Left renal cortex interstitium (tissue), 4 donors: ENCODE data around the gene NMU. TPM values are rescaled to one million over a fixed set of nuclear protein-coding genes. Genes with fewer than 3 reads are reported as not detected.
"Not testable (repeated sequence)": the region's sequence is repeated elsewhere in the genome, so short reads cannot be mapped to it uniquely, and the experiment has no call there.

Experiments used
- DNase-seq, 4 donors: peaks; one replicate each; pipeline ENCODE4 v3.0.0-alpha.2; 2013; ENCODE audit warnings: low read depth in 4 of 4, low spot score in 2 of 4, missing footprints in 1 of 4
- polyA plus RNA-seq, 4 donors: library from polyadenylated mRNA; unstranded; fragments of 120-200 nt; gene quantifications; one replicate each; pipeline ENCODE4 v1.2.1, GENCODE V29; 2013; ENCODE audit not compliant: insufficient read length in 4 of 4

The NMU gene
- 10 to 100 TPM in 2 of 4 donors, 1 to 10 TPM in 2; 9.6 to 15.9 (median 10.6) TPM for polyA plus RNA-seq

DNA sequence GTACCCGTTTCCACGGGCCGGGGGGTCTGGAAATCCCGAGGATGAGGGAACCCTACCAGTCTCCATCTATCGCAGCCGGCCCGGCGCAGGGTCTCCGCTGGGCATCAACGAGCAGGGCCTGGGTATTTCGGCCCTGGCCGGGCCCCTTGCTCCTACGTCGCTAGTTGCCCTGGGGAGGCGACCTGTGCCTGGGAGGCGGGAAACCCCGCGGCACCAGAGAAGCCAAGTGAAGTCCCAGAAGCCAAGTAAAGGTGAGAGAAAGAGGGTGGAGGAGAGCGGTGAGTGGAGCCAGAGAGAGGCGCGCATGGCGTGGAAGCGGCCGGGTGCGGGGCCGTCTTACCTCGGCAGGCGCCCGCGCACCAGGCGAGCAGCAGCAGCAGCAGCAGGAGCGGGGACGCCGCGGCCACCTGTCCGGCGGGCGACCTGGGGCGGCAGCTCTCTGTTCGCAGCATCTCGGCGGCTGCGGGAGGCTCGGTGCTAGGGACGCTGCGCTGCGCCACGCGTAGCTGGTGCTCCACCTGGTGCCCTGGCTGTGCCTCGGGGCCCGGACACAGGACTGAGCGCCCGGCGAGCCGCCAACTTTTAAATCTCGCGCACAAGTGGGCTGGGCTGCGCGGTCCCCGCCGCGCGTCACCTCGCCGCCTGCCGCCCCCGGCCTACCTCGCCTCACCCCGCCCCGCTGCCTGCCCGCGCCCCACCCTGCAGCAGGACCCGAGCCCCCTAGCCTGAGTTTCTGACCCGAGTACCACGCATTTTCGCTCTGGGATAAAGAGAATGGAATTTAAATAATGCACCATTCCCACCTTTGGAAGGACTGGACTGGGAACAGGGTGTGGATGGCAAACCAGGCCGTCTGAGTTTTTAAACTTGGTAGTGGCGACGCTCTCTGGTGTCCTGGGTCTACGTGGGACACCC is at the start of gene NMU:
TSS of gene NMU (minus strand) at position 558 of the 915 bp plus-strand sequence. CDS start at position 452, 106 bp downstream.
- DNase-seq: peak; percentile 9 to 29 (median 22)

DNA sequence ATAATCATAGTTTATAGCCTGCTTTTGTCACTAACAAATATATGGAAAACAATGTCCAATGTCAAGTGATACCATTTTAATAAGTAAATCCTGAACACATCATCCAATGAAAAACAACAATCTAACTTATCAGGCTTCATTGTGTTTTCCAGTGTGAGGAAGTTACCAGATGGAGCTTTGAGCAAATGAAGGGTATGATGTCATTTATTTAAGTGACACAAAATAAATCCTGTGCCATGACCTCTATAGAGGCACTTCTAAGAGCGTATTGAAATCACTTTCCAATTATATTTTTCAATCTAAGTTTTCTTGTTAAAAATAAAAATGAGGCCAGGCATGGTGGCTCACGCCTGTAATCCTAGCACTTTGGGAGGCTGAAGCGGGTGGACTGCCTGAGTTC is 48.2 kb upstream of the NMU start:
- no peak for DNase-seq

DNA sequence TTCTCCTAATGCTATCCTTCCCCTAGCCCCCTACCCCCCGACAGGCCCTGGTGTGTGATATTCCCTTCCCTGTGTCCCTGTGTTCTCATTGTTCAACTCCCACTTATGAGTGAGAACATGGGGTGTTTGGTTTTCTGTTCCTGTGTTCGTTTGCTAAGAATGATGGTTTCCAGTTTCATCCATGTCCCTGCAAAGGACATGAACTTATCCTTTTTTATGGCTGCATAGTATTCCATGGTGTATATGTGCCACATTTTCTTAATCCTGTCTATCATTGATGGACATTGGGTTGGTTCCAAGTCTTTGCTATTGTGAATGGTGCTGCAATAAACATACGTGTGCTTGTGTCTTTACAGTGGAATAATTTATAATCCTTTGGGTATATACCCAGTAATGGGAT is 46.7 kb upstream of the NMU start:
- not testable (repeated sequence) for DNase-seq

- no peak for DNase-seq
These were observed 46.2 kb upstream of the NMU start for GRCh38 chr4:55682295-55682694.

DNA sequence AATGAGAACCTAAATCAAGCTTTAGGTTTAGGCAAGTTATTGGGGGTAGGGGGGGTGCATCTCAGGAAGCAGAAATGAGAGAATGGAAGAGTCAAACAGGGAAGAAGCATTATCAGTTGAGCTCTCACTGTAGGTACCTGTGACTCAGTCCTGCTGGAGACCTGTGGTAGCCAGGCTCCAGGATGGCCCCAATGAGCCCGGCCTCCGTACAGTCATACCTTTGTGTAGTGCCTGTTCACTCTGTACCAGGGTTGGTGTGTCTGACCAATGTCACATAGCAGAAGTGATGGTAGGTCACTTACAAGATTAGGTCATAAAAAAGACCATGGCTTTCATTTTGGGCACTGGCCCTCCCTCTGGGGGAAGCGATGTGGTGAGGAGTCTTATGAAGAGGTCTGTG is 45.3 kb upstream of the NMU start:
- DNase-seq: no peak

- no peak for DNase-seq
These were observed 39.2 kb upstream of the NMU start for GRCh38 chr4:55675196-55675793.

GRCh38 chr4:55673424-55673823 is 37.3 kb upstream of the NMU start:
- no peak for DNase-seq

- no peak for DNase-seq
These were observed 35.6 kb upstream of the NMU start for GRCh38 chr4:55671667-55672066.

DNA sequence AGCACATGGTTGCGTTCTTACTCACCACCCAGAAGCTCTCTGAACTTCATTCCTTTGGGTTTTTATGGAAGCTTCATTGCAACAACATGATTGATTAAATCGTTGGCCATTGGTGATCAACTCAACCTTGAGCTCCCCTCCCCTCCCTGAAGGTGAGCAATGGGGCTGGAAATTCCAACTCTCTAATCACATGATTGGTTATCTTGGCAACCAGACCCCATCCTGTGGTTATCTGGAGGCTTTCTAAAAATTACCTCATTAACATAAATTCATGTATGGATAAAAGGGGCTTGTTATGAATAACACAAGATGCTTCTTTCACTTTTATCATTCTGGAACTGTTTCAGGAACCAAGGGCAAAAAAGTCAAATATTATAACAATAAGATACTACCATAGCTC is 34.6 kb upstream of the NMU start:
- DNase-seq: no peak

DNA sequence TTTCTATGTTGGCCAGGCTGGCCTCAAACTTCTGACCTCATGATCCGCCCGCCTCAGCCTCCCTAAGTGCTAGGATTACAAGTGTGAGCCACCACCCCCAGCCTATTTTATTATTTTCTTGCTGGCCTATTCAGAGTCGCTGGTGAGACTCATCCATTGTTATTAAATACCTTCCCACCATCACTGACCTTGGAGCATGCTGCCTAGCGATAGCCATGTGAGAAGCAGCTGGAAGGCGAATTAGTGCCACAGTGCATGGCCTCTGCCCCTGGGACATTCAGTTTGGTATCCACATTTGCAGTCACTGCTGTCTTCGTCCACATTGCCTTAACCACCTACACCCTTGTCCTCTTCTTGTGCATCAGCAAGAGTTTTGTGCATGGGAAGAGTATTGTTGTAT is 32.4 kb upstream of the NMU start:
- DNase-seq: no peak

DNA sequence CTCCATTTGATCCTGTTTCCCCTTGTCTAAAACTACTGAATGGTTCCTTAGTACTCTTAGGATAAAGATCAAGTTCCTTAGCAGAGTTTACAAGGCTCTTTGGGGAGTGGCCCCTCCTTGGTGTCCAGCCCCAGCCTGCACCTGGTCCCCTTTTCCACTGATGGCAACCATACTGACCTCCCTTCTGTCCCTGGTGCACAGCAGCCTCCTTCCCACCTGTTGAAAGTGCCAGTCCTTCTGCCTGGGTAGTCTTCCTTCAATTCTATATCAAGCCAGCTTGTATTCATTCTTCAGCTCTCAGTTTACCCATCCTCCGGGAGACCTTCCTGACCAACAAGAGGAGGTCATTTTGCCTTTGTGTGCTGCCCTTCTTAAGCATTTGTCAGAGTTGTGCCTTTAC is 30.4 kb upstream of the NMU start:
- no peak for DNase-seq

DNA sequence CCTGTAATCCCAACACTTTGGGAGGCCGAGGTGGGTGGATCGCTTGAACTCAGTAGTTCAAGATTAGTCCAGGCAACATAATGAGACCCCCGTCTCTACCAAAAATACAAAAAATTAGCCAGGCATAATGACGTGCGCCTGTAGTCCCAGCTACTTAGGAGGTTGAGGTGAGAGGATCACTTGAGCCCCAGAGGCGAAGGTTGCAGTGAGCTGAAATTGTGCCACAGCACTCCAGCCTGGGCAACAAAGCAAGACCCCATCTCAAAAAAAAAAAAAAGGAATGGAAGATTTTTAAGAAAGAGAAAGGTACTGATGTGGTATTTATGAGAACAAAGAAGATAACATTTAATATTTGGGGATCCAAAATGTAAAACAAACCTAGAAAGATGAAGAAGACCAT is 27.0 kb upstream of the NMU start:
- no peak for DNase-seq

DNA sequence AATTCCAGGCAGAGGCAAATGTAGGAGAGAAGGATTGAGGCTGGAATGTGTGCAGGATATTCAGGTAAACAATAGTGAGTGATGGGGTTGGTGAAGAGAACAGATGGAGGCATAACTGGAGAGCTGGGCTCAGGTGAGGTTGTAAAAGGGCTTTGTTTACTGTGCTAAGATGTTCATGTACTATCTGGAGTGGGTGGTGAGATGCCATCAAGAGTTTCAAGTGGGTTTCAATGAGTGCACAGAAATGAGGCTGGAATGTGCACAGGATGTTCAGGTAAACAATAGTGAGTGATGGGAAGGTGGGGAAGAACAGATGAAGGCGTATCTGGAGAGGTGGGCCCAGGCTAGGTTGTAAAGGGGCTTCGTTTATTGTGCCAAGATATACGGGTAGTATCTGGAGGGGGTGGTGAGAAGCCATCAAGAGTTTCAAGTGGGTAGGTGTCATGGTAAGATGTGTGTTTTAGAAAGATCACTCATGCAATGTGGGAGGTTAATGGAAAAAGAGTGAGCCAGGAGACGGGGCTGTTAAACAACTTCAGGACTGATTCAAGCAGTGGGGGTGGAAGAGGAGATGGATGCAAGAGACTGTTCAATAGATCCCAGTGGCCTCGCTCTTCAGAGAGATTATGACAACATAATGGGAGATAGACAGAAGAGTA is 25.4 kb upstream of the NMU start:
- no peak for DNase-seq

DNA sequence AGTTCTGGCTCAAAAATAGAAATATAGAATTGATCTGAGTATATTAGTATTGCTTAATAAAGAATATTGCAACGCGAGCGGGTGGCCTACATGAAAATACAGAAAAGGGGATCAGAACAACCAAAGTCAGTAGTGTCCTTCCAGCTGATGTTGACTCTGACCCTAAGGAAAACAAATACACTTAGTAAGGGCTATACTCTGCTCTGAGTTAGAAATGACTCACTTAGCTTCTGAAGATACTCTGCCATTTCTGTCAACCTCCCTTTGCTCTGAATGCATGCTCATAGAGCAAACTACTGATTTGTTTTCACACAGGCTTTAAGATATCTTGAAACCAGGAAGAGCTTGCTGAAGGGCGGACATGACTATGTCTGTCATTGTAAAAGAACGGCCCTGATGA is 22.6 kb upstream of the NMU start:
- DNase-seq: no peak

GRCh38 chr4:55654131-55654530 is 18.0 kb upstream of the NMU start:
- no peak for DNase-seq

DNA sequence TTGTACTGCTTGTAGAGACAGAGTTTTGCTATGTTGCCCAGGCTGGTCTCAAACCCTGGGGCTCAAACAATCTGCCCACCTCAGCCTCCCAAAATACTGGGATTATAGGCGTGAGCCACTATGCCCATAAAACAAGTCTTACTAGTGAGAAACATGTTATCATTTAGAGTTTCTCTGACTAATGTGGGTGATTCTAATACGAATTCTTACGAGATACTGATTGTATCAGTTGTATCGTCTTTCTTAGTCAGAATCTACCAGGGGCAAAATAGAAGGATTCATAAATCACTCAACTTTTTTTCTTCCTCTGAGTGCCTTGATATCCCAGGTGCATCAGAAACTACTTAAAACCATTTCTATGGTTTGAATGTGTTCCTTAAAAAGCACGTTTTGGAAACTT is 14.4 kb upstream of the NMU start:
- no peak for DNase-seq

DNA sequence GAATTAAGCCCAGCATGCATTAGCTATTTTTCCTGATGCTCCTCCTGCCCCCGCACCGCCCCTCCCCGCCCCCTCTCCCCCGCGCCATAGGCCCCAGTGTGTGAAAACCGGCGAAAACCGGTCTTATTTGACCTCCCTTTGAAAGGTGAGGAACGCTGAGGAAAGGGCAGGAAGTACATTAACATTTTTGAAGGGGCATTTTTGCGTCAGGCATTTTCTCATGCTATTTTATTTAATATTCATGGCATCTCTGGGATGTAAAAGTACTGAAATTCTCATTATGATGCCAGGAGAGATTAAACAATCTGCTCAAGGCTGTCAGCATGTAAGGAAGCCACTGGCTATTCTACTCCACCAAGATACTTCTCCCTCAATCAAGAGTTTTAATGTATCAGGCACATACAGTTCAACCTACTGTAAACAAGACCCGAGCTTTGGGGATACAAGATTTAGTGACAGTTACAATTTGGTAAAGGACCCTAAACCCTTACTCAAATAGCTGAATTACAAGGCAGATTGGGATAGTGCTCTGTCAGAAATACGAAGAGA is 1.2 kb upstream of the NMU start:
- peak in 3 of 4 donors; percentile 13 to 31 (median 14) for DNase-seq

- peak in 3 of 4 donors; percentile 3 to 15 (median 11) for DNase-seq
These were observed 530 bp upstream of the NMU start for GRCh38 chr4:55636656-55636999.

GRCh38 chr4:55635282-55635681 is 816 bp downstream of the NMU start:
- peak in 3 of 4 donors; percentile 4 to 21 (median 11) for DNase-seq

DNA sequence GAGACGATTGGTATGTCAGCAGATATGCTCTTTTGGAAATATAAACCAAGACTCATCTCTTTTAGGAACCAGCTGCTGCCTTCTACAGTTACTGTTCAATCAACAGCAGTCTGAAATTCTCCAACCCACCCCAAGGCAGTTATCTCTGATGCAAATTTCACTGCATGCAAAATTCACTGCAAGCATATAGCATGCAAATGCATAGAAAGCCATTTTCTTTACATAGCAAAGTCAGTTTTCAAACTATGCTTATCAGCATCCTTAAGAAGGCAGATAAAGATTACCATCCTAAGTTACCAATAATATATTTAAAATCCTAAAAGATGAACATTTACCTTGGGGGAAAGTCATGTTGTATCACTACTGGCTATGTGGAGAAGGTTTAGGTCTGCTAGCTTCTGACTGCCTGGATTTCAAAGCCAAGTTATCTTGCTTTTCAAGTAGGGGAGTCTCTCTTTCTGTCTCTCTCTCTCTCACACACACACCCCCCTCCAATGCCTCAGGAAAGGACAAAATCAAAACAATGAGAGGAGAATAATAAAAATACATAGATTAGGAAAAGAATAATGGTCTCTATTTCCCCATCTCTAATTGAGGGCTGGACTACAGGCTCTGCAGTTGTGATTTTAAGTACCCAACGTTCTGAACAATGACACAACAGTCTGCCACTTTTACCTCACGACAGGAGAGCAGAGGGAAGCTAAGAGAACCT is 1.5 kb downstream of the NMU start:
- no peak for DNase-seq

GRCh38 chr4:55633903-55634302 is 2.2 kb downstream of the NMU start:
- DNase-seq: no peak
